A673 (cell line): ENCODE results near the gene MOBP.

Experiments used
- CTCF ChIP-seq: fragments of 300-800, 200-600 bp; sonication (generic); conservative IDR thresholded peaks from 2 replicates; pipeline ENCODE4 v1.5.1; 2017; ENCODE audit warnings: low read depth, mild to moderate bottlenecking, antibody characterized with exemption, low read length, moderate library complexity, mixed read lengths
- EZH2 ChIP-seq: fragments of 200-600 bp; sonication (generic); IDR thresholded peaks from 2 replicates; pipeline ENCODE4 v1.6.1; 2017; ENCODE audit warnings: borderline replicate concordance, low read depth, mild to moderate bottlenecking, mixed read lengths, antibody characterized with exemption, low read length; ENCODE audit not compliant: poor library complexity, severe bottlenecking

- TF ChIP-seq CTCF (peak; percentile 69), EZH2 (no peak)
Measured at GRCh38 chr3:39447637-39448483, 19.6 kb upstream of the MOBP start.
